ENCODE measurements around the gene OR56A3.

Gene OR56A3

GRCh38 chr11:5973530-5973929 lies 31.5 kb downstream of the OR56A3 start:
- DNase-seq (ENCODE audit: low read depth) = no peak

GRCh38 chr11:5983443-5983842 lies 41.4 kb downstream of the OR56A3 start:
- DNase-seq (ENCODE audit: low read depth) = no peak

GRCh38 chr11:5986885-5987284 lies 44.8 kb downstream of the OR56A3 start, which contains the start of gene OR52L1:
Gene OR52L1 (minus strand): TSS chr11:5986985. CDS start chr11:5986930, 55 bp downstream.
- no peak for DNase-seq (ENCODE audit: low read depth)

- DNase-seq (ENCODE audit: low read depth) = no peak
Observed at GRCh38 chr11:5989203-5989602, 47.2 kb downstream of the OR56A3 start.

- DNase-seq (ENCODE audit: low read depth) = no peak
Observed at GRCh38 chr11:5992150-5992549, 50.1 kb downstream of the OR56A3 start.

- DNase-seq (ENCODE audit: low read depth) = no peak
Observed at GRCh38 chr11:5992604-5993251, 50.7 kb downstream of the OR56A3 start.

- no peak for DNase-seq (ENCODE audit: low read depth)
Observed at GRCh38 chr11:5994791-5995190, 52.7 kb downstream of the OR56A3 start.

All from T-helper 22 cell (primary cell).